GM18498 (cell line): ENCODE results near the gene ANKS1A.

Experiments
- ATAC-seq: cut with Tn5 transposase; IDR thresholded peaks from one replicate; pipeline ENCODE4 v1.9.1; 2021; ENCODE audit warnings: mild to moderate bottlenecking, moderate library complexity; ENCODE audit not compliant: unreplicated experiment

Gene ANKS1A

GRCh38 chr6:35036059-35036827 is 147.2 kb downstream of the ANKS1A start:
- no peak for ATAC-seq

GRCh38 chr6:35036828-35037663 is 148.0 kb downstream of the ANKS1A start:
- ATAC-seq = no peak

GRCh38 chr6:35037664-35038038 is 148.6 kb downstream of the ANKS1A start:
- no peak for ATAC-seq

GRCh38 chr6:35038076-35038475 is 149.0 kb downstream of the ANKS1A start:
- ATAC-seq = no peak

- ATAC-seq = no peak
Observed at GRCh38 chr6:35040398-35040797, 151.3 kb downstream of the ANKS1A start.

GRCh38 chr6:35041086-35041861 is 152.2 kb downstream of the ANKS1A start:
- no peak for ATAC-seq

- no peak for ATAC-seq
Observed at GRCh38 chr6:35042031-35042815, 153.2 kb downstream of the ANKS1A start.

- ATAC-seq = no peak
Observed at GRCh38 chr6:35043381-35044130, 154.5 kb downstream of the ANKS1A start.

GRCh38 chr6:35044145-35044745 is 155.2 kb downstream of the ANKS1A start:
- no peak for ATAC-seq

- ATAC-seq = no peak
Observed at GRCh38 chr6:35044761-35045421, 155.8 kb downstream of the ANKS1A start.

- ATAC-seq = no peak
Observed at GRCh38 chr6:35046103-35046502, 157.0 kb downstream of the ANKS1A start.

GRCh38 chr6:35046862-35047261 is 157.8 kb downstream of the ANKS1A start:
- no peak for ATAC-seq

GRCh38 chr6:35047265-35048011 is 158.4 kb downstream of the ANKS1A start:
- ATAC-seq = no peak

- no peak for ATAC-seq
Observed at GRCh38 chr6:35048031-35048613, 159.1 kb downstream of the ANKS1A start.

- no peak for ATAC-seq
Observed at GRCh38 chr6:35048631-35049083, 159.6 kb downstream of the ANKS1A start.

GRCh38 chr6:35049156-35049735 is 160.2 kb downstream of the ANKS1A start:
- ATAC-seq = no peak
